ENCODE results near the gene GPR78.

GPR78 gene

GRCh38 chr4:8600686-8601085 lies 20.5 kb downstream of the GPR78 start:
- no peak overlapping the region for H3K4me2 ChIP-seq
- no peaks in the 10 kb centered on the region for H4K20me1 ChIP-seq (ENCODE audit: insufficient read depth)
- H3K79me2 ChIP-seq (ENCODE audit: insufficient read depth, low read depth): no peaks in the 10 kb centered on the region
- no peak overlapping the region for H3K27ac ChIP-seq
- H3K4me1 ChIP-seq (ENCODE audit: low read depth, poor library complexity, severe bottlenecking): no peaks in the 10 kb centered on the region
- H2AFZ ChIP-seq (ENCODE audit: low read depth): no peak overlapping the region
- H3K9ac ChIP-seq: no peak overlapping the region
- no peak overlapping the region for H3K4me3 ChIP-seq (IDR thresholded peaks at IDR 0.05; ENCODE audit: insufficient read depth, low read depth, low read length)
- TF ChIP-seq, protein P1, sequence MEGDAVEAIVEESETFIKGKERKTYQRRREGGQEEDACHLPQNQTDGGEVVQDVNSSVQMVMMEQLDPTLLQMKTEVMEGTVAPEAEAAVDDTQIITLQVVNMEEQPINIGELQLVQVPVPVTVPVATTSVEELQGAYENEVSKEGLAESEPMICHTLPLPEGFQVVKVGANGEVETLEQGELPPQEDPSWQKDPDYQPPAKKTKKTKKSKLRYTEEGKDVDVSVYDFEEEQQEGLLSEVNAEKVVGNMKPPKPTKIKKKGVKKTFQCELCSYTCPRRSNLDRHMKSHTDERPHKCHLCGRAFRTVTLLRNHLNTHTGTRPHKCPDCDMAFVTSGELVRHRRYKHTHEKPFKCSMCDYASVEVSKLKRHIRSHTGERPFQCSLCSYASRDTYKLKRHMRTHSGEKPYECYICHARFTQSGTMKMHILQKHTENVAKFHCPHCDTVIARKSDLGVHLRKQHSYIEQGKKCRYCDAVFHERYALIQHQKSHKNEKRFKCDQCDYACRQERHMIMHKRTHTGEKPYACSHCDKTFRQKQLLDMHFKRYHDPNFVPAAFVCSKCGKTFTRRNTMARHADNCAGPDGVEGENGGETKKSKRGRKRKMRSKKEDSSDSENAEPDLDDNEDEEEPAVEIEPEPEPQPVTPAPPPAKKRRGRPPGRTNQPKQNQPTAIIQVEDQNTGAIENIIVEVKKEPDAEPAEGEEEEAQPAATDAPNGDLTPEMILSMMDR (conservative IDR thresholded peaks at IDR 0.05; ENCODE audit: low read depth, low read length): no peak
- no peaks in the 10 kb centered on the region for H3K27me3 ChIP-seq (ENCODE audit: insufficient read depth, low read depth)
- no peaks in the 10 kb centered on the region for H3K36me3 ChIP-seq (ENCODE audit: insufficient read depth)

DNA sequence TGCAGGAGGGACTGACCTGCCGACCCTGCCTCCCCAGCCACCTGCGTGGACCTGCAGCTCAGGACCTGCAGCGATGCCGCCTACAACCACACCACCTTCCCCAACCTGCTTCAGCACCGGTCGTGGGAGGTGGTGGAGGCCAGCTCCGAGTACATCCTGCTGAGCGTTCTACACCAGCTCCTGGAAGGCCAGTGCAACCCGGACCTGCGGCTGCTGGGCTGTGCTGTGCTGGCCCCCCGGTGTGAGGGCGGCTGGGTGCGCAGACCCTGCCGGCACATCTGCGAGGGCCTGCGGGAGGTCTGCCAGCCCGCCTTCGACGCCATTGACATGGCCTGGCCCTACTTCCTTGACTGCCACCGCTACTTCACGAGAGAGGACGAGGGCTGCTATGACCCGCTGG lies 20.9 kb downstream of the GPR78 start:
- Histone ChIP-seq H3K4me1 (ENCODE audit: low read depth, poor library complexity, severe bottlenecking) (no peaks in the 10 kb centered on the region), H3K36me3 (ENCODE audit: insufficient read depth) (no peaks in the 10 kb centered on the region), H3K9ac (no peak overlapping the region), H3K79me2 (ENCODE audit: insufficient read depth, low read depth) (no peaks in the 10 kb centered on the region), H3K4me2 (no peak overlapping the region), H3K4me3 (IDR thresholded peaks at IDR 0.05; ENCODE audit: insufficient read depth, low read depth, low read length) (no peak overlapping the region), H3K27me3 (ENCODE audit: insufficient read depth, low read depth) (no peaks in the 10 kb centered on the region), H4K20me1 (ENCODE audit: insufficient read depth) (no peaks in the 10 kb centered on the region), H2AFZ (ENCODE audit: low read depth) (no peak overlapping the region), H3K27ac (no peak overlapping the region)
- TF ChIP-seq, protein P1 (conservative IDR thresholded peaks at IDR 0.05; ENCODE audit: low read depth, low read length): no peak

GRCh38 chr4:8601556-8601955 lies 21.4 kb downstream of the GPR78 start:
- no peaks in the 10 kb centered on the region for H3K4me1 ChIP-seq (ENCODE audit: low read depth, poor library complexity, severe bottlenecking)
- no peak overlapping the region for H2AFZ ChIP-seq (ENCODE audit: low read depth)
- H3K4me3 ChIP-seq (IDR thresholded peaks at IDR 0.05; ENCODE audit: insufficient read depth, low read depth, low read length): no peak overlapping the region
- no peaks in the 10 kb centered on the region for H3K36me3 ChIP-seq (ENCODE audit: insufficient read depth)
- H3K27ac ChIP-seq: no peak overlapping the region
- H3K9ac ChIP-seq: no peak overlapping the region
- H4K20me1 ChIP-seq (ENCODE audit: insufficient read depth): no peaks in the 10 kb centered on the region
- no peaks in the 10 kb centered on the region for H3K27me3 ChIP-seq (ENCODE audit: insufficient read depth, low read depth)
- TF ChIP-seq, protein P1 (conservative IDR thresholded peaks at IDR 0.05; ENCODE audit: low read depth, low read length): no peak
- H3K79me2 ChIP-seq (ENCODE audit: insufficient read depth, low read depth): no peaks in the 10 kb centered on the region
- no peak overlapping the region for H3K4me2 ChIP-seq

GRCh38 chr4:8602686-8603430 lies 22.7 kb downstream of the GPR78 start:
- TF ChIP-seq, protein P1 (conservative IDR thresholded peaks at IDR 0.05; ENCODE audit: low read depth, low read length): no peak
- Histone ChIP-seq H3K36me3 (ENCODE audit: insufficient read depth) (no peaks in the 10 kb centered on the region), H3K27me3 (ENCODE audit: insufficient read depth, low read depth) (no peaks in the 10 kb centered on the region)

More at GRCh38 chr4:8602686-8603430, 22.7 kb downstream of the GPR78 start:
- no peak overlapping the region for H3K4me3 ChIP-seq (IDR thresholded peaks at IDR 0.05; ENCODE audit: insufficient read depth, low read depth, low read length)
- no peaks in the 10 kb centered on the region for H3K79me2 ChIP-seq (ENCODE audit: insufficient read depth, low read depth)
- H3K9ac ChIP-seq: no peak overlapping the region
- no peak overlapping the region for H3K4me2 ChIP-seq
- H2AFZ ChIP-seq (ENCODE audit: low read depth): no peak overlapping the region
- H4K20me1 ChIP-seq (ENCODE audit: insufficient read depth): no peaks in the 10 kb centered on the region
- no peak overlapping the region for H3K27ac ChIP-seq
- no peaks in the 10 kb centered on the region for H3K4me1 ChIP-seq (ENCODE audit: low read depth, poor library complexity, severe bottlenecking)
